GM13977 (cell line): ENCODE results near the gene REEP5.

Source experiments
- DNase-seq: peaks from one replicate; pipeline ENCODE4 v3.0.0; 2012; ENCODE audit warnings: low spot score
- in situ Hi-C: fragments of 300-500 bp; cut with MboI; formaldehyde crosslinking; loops from one replicate; pipeline ENCODE4 v1.12.0; 2022; ENCODE audit warnings: low sequenced_read_pairs, low pct_unique_long_range_greater_than_20kb, mixed read lengths, inconsistent platforms; ENCODE audit not compliant: unreplicated experiment
- TF ChIP-seq, protein P1 (sequence below): IDR thresholded peaks from 2 replicates; pipeline ENCODE4 v1.5.1; 2012; ENCODE audit warnings: mild to moderate bottlenecking, control low read depth; ENCODE audit not compliant: insufficient read depth; ENCODE audit errors: extremely low read depth, missing control alignments

Gene REEP5

DNA sequence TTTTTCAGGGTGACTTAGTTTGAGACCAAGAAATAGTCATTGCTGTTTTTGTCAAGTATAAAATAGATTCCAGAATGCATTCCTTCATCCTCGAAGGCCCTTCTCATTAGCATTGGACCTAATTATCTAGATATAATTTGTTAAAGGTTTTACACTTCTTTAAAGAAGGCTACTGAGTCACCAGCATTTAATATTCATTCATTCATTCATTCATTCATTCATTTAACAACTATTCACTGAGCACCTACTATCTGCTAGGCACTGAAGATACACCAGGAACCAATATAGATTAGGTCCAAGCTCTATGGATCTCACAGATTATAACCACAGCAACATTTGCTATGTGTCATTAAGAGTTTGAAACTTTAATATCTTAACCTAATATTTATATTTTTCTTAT lies 11.1 kb upstream of the REEP5 start:
- TF ChIP-seq, protein P1, sequence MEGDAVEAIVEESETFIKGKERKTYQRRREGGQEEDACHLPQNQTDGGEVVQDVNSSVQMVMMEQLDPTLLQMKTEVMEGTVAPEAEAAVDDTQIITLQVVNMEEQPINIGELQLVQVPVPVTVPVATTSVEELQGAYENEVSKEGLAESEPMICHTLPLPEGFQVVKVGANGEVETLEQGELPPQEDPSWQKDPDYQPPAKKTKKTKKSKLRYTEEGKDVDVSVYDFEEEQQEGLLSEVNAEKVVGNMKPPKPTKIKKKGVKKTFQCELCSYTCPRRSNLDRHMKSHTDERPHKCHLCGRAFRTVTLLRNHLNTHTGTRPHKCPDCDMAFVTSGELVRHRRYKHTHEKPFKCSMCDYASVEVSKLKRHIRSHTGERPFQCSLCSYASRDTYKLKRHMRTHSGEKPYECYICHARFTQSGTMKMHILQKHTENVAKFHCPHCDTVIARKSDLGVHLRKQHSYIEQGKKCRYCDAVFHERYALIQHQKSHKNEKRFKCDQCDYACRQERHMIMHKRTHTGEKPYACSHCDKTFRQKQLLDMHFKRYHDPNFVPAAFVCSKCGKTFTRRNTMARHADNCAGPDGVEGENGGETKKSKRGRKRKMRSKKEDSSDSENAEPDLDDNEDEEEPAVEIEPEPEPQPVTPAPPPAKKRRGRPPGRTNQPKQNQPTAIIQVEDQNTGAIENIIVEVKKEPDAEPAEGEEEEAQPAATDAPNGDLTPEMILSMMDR, result no peak
- DNase-seq, result no peak
- in situ Hi-C loops, result no loop called here

DNA sequence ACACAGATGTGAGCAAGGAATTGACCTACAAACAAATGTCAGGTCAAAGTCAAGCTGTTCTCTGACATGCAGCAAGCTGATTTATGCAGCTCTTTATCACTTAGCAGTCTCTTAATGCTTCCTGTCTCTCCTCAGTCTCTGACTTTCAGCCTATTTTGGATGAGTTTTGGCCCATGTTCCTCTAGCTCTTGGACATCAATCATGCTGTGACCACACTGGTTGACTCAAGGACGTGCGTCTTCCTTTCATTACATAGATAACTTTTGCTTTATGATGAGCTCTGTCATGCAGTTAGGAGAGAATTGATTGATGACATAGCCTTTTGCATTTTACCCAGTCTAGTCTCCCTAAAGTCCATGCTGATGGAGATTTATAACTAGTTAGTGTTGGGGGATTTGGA lies 9.4 kb upstream of the REEP5 start:
- in situ Hi-C loops, result no loop called here
- no peak for DNase-seq
- TF ChIP-seq, protein P1, result no peak

DNA sequence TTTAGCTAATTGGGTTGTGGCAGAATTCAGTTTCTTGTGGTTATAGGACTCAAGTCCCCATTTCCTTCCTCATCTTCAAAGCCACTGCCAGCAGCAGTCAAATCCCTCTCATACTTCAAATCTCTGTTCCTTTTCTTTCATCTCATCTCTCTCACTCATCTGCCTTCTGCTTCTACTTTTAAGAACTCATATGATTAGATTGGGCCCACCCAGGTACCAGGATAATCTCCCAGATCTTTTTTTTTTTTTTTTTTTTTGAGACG lies 8.0 kb upstream of the REEP5 start:
- TF ChIP-seq, protein P1, result no peak
- DNase-seq, result peak; percentile 42
- in situ Hi-C loops, result no loop called here

GRCh38 chr5:112929336-112930081 lies 7.5 kb upstream of the REEP5 start:
- no peak for DNase-seq
- TF ChIP-seq, protein P1, result no peak
- in situ Hi-C loops, result no loop called here

DNA sequence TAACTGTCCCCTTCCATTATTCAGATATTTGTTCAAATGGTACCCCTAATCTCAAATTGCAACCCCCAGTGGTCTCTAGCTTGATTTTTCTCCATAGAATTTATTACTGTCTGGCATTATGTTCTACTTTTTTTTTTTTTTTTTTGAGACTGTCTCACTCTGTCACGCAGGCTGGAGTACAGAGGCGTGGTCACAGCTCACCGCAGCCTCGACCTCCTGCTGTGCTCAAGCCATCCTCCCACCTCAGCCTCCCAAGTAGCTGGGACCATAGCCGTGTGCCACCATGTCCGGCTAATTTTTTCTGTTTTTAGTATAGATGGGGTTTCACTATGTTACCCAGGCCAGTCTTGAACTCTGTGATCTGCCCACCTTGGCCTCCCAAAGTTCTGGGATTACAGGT lies 2.0 kb upstream of the REEP5 start:
- in situ Hi-C loops, result no loop called here
- TF ChIP-seq, protein P1, result no peak
- no peak for DNase-seq

GRCh38 chr5:112923148-112923917 lies 1.3 kb upstream of the REEP5 start:
- peak; percentile 31 for DNase-seq
- TF ChIP-seq, protein P1, result no peak
- in situ Hi-C loops, result no loop called here
